OCI-LY7 (cell line): ENCODE measurements around the gene EP400.

Source experiments
- CTCF ChIP-seq: fragments of 200-600 bp; sonication (generic); conservative IDR thresholded peaks from 2 replicates; pipeline ENCODE4 v1.5.1; 2014; ENCODE audit warnings: mild to moderate bottlenecking, antibody characterized with exemption, low read length, moderate library complexity, mixed read lengths
- EZH2phosphoT487 ChIP-seq: fragments of 200-600 bp; sonication (generic); IDR thresholded peaks from 2 replicates; pipeline ENCODE4 v1.6.1; 2018; ENCODE audit warnings: low read depth, borderline replicate concordance, mild to moderate bottlenecking, mixed run types, antibody characterized with exemption, low read length, moderate library complexity, mixed read lengths

- TF ChIP-seq CTCF (no peak), EZH2phosphoT487 (no peak)
Observed at GRCh38 chr12:132021965-132022364, 72.2 kb downstream of the EP400 start.
